HG03354 (cell line): ENCODE data around the gene EVI5.
"Not testable (repeated sequence)": the region's sequence is repeated elsewhere in the genome, so short reads cannot be mapped to it uniquely, and the experiment has no call there.

Experiments
- ATAC-seq: cut with Tn5 transposase; IDR thresholded peaks from one replicate; pipeline ENCODE4 v1.9.1; 2021; ENCODE audit warnings: mild to moderate bottlenecking; ENCODE audit not compliant: unreplicated experiment, poor library complexity, severe bottlenecking

EVI5 gene

DNA sequence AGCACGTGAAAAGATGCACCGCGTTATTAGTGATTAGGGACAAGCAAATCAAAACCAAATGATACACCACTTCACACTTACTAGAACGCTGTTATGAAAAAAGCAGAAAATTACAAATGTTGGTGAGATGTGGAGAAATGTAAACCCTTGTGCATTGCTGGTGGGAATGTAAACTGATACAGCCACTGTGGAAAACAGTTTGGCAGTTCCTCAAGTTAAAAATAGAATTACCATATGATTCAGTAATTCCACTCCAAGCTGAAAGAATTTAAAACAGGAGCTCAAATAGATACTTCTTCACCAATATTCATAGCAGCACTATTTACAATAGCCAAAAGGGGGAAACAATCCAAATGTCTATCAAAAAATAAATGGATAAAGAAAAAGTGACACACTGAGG, 10.3 kb upstream of the EVI5 start:
- ATAC-seq = no peak

DNA sequence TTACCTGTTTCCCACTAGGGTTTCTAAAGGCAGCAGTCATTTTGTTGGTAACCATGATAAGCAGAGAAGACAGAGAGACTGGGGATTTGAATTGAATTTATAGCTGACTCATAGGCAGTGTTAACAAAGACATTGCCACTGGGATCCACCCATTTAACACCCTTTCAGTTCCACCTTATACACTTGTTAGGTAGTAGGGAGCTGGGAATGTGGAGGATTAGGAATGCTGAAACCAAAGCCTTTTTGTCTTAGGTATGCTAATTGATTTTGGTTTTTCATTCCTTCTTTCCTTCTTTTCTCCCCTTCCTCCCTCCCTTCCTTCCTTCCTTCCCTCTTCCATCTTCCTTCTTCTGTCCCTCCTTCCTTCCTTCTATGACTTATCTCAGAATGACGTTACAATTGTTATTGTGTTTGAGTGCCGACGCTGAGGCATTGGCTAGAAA, 7.5 kb upstream of the EVI5 start:
- ATAC-seq = no peak

DNA sequence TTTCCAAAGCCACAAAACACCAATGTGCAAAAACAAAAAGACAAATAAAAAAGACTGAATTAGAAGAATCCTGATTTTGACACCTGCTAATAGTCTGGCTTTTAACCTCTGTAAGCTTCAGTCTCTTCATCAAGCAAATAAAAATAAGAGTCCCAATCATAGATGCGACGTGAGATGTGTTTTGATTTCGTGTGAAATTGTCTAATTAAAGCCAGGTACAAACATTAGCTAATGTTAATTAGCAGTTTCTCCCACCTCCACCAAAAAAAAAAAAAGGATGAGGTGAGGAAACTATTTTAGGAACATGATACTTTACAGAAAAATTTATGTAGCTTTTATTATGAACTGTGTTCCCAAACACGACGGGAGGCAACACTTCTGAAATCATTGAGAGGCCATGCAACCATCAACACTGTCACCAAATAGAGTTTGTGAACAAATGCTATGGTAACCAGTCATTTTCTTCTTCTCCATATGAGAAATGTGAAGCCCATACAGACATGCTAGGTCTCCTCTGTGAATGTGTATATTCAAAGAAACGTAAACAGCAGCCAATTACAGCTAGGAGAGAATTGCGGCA, 6.7 kb upstream of the EVI5 start:
- ATAC-seq = no peak

DNA sequence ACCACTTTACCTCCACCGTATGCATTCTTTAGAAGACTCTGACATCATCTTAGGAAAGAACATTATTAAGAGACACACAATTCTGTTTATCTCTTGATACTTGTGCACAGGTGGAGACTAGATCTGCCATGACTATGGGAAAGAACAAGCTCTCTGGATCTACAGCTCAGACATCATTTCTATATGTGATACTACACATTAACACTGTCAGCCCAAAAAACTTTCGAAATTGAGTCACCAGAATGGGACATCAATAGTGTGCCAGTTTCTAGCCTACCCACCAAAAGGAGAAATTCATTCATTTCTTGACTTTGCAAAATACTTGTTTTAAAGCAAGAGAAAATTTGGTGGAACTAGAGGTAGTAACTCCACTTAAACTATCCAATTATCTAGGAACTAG, 6.0 kb upstream of the EVI5 start:
- ATAC-seq = no peak

DNA sequence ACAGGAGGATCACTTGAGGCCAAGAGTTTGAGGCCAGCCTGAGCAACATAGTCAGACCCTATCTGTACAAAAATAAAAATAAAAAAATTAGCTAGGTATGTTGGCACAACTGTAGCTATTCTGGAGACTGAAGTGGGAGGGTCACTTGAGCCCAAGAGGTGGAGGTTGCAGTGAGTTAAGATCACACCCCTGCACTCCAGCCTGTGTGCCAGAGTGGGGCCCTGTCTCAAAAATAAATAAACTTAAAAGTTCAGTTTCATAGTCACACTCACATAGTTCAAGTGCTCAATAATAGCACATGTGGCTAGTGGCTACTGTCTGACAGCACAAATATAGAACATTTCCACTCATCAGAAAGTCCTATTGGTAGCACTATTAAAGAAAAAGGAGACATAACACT, 5.2 kb upstream of the EVI5 start:
- ATAC-seq = no peak

DNA sequence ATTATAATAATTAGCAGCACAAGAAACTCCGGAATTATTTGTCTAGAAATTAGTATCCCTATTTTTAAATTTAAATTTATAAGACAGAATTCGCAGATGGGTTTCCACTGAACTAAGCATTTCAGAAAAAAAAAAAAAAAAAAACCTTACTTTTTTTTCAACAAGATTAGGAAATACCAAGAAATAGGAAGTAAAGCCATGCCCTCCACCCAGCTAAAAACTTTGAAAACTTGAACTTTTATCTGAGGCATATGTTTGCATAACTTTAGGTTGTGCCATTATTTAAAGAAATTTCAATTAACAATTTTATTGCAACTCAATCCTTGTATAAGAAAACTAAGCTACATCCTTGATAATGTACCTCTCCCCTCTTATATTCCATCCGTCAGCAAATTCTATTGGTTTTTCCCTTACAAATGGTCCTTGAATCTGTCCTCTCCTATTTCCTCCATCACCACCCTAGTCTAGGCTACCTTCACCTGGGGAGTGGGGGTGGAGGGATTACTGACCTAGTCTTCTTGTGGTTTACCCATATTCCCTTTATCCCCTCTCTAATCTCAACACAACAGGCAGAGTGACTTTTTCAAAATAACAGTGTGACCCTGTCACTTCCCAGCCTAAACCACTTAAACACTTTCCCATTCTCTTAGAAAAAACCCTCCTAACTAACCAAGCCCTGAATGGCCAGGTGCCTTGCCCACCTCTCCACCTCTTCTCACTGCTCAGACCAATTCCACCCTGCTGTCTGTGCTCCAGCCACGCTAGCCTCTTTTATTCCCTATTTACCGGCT, 1.4 kb upstream of the EVI5 start:
- no peak for ATAC-seq

DNA sequence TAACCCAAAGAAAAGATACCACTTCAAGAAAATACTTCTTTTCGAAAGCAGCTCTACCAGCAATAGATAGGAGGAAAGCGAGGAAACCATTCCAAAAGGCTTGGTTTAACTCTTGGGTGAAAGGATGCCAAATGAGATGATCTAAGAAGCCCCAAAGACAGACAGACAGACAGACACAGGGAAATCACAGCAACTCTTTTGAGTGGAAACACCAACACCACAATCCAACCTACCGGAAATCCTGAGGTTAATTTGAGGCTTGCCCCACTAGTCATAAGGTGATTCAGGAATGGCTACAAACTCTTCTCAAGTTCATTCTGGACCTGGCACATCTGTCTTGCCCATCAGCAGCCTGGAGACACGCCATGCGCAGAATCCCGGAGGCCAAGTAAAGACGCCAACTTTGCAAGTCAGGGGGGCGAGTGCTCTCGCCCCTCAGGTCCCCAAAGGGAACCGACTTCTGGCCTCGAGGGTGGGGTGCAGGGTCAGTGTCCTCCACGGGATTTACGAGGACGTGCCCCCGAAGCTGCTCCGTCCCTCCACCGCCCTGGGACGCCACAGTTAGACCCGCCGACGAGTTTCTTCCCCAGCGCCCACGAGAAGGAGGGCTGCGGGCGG, 778 bp downstream of the EVI5 start:
- ATAC-seq = peak; percentile 14

DNA sequence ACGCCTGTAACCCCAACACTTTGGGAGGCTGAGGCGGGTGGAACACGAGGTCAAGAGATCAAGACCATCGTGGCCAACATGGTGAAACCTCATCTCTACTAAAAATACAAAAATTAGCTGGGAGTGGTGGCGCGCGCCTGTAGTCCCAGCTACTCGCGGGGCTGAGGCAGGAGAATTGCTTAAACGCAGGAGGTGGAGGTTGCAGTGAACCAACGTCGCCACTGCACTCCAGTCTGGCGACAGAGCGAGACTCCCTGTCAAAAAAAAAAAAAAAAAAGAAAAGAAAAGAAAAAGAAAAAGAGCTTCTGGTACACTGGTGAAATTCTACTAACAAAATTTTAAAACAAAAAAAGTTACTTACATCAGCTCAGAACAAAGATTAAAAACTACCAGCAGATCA, 1.4 kb downstream of the EVI5 start:
- ATAC-seq = not testable (repeated sequence)

DNA sequence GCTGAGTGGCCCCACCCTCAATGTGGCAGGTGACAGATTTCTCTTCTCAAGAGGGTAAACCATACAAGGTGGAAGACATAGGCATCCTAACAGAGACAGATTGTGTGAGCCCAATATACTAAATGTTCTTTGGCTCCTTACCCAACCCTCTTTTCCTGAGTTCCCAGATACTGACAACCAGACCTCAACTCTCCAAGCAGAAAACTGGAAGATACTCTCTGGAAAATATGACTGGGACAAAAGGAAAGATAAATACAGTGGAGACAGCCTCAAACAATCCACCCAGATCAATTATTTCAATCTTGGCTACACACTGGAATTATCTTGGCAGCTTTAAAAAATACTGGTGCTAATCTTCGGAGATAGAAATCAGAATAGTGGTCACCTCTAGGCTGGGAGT, 6.5 kb downstream of the EVI5 start:
- no peak for ATAC-seq

DNA sequence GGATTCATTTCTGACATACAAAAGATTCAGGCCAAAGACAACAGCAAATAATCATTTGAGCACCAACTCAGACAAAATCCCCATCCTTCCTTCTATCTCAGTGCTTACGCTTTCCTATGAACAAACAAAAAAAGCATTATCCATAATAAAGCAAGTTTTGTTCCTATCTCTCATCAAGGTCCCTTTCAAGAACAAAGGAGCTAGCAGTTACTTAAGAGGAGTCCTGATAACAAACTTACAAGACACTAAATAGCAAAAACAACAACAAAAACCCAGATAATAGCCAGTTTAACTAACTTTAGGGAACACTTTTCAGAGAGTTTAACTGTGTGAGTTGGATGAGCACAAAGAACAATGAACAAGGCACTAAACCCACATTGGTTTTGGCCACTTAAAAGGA, 10.5 kb downstream of the EVI5 start:
- ATAC-seq = no peak

DNA sequence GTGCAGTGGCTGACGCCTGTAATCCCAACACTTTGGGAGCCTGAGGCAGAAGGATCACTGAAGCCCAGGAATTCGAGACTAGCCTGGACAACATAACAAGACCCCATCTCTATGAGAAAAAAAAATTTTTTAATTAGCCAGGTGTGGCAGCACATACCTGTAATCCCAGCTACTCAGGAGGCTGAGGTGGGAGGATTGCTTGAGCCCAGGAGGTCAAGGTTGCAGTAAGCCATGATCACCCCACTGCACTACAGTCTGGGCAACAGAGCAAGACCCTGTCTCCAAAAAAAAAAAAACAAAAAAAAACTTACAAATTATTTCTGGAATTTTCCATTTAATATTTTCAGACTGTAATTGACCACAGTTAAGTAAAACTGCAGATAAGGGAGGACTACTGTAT, 11.2 kb downstream of the EVI5 start:
- ATAC-seq = not testable (repeated sequence)

DNA sequence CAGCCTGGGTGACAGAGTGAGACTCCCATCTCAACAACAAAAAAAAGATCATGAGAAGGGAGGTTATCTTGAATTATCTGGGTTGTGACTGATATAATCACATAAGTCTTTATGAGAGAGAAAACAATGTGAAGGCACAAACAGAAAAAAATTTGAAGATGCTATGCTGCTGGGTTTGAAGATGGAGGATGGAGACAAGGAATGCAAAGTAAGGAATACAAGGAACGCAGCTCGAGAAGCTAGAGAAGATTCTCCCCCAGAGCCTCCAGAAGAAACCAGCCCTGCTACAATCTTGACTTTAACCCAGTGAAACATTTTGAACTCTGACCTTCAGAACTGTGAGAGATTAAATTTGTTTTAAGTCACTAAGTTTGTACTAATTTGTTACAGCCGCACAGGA, 15.1 kb downstream of the EVI5 start:
- no peak for ATAC-seq

DNA sequence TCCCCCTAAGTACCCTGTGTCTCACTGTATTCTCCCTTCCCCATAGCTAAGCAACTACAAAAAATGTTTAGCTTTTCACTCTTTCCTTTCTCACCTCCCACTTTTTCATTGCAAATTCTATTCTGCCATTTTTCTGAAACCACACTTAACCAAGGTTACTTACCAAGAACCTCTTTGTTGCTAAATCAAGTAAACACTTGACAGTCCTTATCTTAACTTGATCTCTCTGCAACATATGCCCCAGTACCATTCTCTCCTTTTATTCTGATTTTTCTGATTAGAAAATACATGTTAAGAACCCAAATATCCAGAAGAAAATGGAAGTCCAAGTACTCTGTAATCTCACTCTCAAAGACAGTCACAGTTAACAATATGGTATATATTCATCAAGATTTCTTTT, 16.0 kb downstream of the EVI5 start:
- no peak for ATAC-seq

DNA sequence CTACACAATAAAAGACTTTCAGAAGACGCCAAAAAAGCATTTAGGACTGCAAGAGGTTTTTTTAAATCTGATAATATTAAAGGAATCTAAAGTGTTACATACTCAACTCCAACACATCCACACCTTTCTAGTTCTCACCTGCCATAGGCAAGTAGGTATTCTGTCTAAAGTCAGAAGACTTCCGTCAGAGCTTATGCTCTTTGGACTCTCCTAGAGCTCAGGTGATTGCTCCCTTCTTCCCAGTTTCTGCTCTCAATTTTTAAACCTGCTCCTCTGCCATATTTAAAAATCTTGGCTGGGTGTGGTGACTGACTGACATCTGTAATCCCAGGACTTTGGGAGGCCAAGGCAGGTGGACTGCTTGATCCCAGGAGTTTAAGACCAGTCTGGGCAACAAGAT, 16.6 kb downstream of the EVI5 start:
- ATAC-seq = no peak

DNA sequence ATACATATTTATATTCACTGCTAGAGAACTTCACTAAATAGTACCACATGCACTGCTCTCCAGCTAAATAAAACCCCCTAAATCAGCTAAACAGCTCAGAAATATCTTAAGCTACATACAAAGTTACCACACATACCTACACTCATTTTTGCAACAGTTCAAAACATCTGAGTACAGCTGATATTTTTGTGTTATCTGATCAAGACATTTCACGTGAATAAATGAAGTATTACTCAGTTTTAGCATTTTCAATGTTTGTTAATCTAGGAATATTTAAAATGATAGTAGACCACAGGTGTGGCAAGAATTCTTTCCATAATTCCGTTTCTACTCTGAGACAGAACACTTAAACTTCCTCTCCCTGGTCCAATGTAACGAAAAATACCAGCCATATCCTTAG, 20.8 kb downstream of the EVI5 start:
- ATAC-seq = no peak

DNA sequence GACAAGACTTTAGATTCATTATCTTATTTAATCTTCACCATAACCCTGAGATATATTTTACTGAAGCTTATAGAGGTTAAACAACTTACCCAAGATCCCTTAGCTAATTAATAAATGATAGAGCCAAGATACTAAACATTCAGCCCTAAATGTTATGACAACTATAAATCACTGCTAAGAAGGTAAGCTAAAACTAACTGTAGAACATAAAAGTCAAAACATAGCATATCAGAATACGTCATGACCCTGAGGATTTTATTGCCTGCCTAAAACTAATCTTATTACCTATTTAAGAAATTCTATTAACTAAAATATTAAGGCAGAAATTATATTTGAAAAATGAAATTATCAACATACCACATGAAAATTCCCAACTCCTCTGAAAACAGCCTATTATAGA, 22.6 kb downstream of the EVI5 start:
- no peak for ATAC-seq

DNA sequence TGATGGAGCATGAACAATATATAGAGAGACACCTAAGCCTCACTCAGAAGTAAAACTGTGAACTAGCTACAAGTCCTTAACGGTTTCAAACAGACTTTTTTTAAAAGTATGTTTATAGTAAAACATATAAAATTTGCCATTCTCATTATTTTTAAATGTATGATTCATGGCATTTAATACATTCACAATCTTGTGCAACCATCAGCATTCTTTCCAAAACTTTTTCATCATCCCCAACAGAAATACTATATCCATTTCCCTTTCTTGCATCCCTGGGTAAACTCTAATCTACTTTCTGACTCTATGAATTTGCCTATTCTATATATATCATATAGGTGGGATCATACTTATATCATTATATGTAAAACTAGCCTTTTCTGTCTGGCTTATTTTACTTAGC, 25.5 kb downstream of the EVI5 start:
- no peak for ATAC-seq

DNA sequence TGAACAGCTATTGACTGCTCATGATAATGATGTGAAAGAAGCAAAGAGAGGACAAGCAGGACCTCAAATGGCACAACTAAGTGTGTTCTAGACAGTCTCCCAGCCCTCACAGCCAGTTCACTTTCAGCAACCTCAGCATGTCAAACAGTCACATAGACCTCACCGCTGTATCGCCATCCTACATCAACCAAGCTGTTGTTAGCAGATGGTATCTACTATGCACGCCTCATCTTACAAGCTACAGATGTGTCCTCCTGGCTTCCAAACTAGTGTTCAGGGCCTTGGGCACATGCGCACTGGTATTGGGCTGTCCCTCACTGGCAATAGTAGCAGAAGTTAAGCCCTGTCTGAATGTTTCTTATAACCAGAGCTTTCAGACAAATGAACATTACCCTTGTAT, 28.4 kb downstream of the EVI5 start:
- ATAC-seq = no peak

DNA sequence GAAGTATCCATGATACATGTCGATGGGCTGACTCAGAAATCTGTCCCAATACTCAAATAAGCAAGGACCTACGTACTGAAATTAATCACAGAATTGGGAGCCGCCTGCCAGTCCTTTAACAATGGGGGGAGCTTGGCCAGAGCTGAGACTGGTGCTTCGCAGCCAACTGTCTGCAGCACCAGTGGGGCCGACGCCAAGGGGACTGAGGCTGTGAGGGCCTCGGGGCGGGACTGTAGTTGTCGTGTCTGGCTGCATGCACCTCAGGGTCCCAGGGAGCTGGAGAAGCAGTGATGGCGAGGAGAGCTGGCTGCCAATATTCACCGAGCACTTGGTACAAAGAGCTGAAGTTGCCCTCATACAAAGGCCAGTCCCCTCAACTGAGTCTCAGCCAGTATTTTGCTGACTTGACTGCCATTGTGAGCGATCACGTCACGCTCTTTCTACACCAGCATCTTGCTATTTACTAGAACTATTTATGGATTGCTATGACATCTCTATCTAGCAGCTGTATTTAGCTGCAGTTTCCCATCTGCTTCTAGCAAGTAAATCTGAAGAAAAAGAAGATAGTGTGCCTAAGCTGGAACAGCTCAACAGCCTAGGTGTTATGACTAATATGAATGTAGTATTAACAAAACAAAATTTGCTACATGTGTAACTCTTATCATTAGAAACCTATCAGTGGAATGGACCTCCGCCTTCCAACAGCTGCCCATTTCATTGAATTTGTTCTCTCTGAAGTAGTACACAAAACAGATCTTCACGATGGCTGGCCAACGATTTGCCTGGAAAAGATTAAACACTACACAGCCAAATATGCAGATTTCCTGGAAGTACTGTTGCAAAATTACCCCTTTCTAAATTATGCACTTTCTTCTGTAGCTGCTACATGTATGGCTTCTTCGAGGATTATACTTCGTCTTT, 29.1 kb downstream of the EVI5 start:
- no peak for ATAC-seq

DNA sequence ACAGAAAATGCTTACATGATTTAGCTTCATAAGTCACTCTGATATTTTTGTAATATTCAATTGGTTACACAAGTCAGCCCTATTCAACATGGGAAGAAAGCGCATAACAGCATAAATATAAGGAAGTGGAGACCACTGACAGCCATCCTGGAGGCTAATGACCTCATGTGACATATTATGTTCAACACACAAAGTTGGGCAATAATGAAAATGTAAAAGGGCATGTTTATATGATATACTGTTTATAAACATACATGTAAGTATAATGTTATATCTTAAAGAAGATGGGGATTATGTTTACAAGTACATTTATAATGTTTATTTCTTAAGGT, 30.2 kb downstream of the EVI5 start:
- ATAC-seq = no peak
